ENCODE results near the gene KLHL26.
"Not testable (repeated sequence)": the region's sequence is repeated elsewhere in the genome, so short reads cannot be mapped to it uniquely, and the experiment has no call there.

GRCh38 chr19:18680148-18680547 lies 43.3 kb downstream of the KLHL26 start:
- not testable (repeated sequence) for TF ChIP-seq CTCF (conservative IDR thresholded peaks at IDR 0.05; ENCODE audit: low read depth, low read length); EZH2 (IDR thresholded peaks at IDR 0.05; ENCODE audit: low read length, unreplicated experiment); EZH2phosphoT487 (IDR thresholded peaks at IDR 0.05; ENCODE audit: borderline replicate concordance, low read length)
